Fibroblast of mammary gland (primary cell): ENCODE data around the gene MC1R.

Experiments
- DNase-seq: peaks from one replicate; pipeline ENCODE4 v3.0.0-alpha.2; 2010; ENCODE audit warnings: low read depth
- H3K4me3 ChIP-seq: 2 replicates; pipeline ENCODE4 v1.5.1; 2011; ENCODE audit warnings: low read depth, mild to moderate bottlenecking, low read length, moderate library complexity; ENCODE audit not compliant: control insufficient read depth
- TF ChIP-seq, protein P1 (sequence below): conservative IDR thresholded peaks from 2 replicates; pipeline ENCODE4 v1.5.1; 2011; ENCODE audit warnings: low read depth, low read length, inconsistent platforms; ENCODE audit not compliant: control insufficient read depth, insufficient read depth

MC1R gene

DNA sequence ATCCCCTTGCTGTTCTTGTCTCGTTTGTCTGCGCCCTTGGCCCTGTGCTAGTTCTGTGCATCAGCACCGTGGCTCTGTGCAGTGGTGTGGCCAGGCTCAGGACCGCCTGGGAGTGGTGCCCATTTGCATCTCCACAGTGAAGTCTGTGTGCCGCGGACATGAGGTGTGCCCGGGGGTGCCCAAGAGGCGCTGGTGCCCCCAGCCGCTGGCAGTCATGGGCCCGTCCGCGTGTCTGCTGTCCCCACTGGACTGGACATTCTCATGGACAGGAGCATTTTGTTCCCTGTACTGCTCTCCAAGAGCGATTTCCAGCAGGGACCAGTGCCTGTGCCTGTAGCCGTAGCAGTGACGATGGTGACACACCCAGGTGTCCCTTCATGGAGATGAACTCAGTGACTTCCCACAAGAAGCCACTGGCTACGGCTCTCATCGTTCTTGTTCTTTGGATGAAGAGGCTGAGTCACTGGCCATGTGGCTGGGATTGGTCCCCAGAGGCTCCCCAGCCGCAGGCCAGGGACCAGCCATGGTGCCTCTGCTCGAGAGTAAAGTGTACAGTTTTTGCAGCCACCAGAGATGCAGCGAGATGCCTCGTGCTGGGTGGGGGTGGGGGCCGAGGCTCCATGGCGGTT, 13.0 kb upstream of the MC1R start:
- TF ChIP-seq, protein P1, sequence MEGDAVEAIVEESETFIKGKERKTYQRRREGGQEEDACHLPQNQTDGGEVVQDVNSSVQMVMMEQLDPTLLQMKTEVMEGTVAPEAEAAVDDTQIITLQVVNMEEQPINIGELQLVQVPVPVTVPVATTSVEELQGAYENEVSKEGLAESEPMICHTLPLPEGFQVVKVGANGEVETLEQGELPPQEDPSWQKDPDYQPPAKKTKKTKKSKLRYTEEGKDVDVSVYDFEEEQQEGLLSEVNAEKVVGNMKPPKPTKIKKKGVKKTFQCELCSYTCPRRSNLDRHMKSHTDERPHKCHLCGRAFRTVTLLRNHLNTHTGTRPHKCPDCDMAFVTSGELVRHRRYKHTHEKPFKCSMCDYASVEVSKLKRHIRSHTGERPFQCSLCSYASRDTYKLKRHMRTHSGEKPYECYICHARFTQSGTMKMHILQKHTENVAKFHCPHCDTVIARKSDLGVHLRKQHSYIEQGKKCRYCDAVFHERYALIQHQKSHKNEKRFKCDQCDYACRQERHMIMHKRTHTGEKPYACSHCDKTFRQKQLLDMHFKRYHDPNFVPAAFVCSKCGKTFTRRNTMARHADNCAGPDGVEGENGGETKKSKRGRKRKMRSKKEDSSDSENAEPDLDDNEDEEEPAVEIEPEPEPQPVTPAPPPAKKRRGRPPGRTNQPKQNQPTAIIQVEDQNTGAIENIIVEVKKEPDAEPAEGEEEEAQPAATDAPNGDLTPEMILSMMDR, result no peak
- peak; percentile 36 for DNase-seq
- no peak overlapping the region for H3K4me3 ChIP-seq

DNA sequence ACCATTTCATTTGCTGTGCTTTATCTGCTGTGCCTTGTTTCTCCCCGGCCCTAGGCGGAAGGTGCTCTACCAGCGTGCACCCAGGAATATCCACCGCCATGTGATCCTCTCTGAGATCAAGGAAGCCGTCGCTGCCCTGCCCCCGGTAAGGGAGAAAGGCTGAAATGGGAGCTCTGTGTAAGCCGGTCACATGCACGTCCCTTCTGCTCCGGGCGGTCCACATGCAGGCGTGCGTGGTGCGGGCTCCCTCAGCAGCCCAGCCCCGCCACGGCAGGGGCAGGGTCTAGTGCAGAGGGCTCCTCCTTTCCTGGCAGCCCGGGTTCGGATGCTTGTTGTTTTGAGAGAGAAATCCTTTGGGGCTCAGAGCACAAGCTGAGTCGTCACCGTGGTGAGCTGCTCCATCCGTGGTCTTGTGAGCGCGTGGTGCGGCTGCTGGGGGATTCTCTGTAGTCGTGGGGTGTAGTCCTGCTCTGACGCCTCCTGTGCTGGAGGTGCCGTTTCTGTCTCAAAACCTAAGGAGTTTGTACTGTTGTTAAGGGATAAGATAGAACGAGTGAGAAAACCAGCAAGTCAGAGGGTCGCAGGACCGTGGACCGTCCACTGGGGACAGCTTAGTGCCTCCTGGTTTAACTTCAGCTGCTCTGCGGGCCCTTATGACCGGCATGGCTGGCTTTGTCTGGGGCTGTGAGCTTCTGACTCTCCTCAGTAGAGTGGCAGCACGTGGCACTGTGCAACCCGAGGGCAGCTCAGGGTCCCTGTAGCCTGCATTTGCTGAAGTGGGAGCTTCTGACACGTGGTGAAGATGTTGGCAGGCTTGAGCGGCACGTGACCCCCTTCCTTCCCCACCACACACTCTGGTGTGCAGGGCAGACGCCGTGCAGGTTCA, 12.3 kb upstream of the MC1R start:
- DNase-seq, result no peak
- no peak overlapping the region for H3K4me3 ChIP-seq
- TF ChIP-seq, protein P1, result no peak

DNA sequence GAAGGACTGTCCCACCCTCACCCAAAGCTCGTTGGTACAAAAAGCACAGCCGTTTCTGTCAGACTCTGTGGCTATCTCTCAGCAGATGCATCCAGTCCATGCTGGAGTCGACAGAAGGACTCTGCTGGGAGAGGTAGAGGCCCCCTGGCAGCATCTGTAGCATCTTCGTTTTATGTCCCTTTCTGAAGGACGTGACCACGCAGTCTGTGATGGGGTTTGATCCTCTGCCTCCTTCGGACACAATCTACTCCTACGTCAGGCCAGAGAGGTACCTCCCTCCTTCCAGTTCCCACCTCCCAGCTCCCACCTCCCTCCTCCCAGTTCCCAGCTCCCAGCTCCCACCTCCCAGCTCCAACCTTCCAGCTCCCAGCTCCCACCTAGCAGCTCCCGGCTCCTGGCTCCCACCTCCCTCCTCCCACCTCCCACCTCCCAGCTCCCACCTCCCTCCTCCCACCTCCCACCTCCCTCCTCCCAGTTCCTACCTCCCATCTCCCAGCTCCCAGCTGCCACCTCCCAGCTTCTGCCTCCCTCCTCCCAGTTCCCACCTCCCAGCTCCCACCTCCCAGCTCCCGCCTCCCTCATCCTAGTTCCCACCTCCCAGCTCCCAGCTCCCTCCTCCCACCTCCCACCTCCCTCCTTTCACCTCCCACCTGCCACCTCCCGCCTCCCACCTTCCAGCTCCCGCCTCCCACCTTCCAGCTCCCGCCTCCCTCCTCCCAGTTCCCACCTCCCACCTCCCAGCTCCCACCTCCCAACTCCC, 11.4 kb upstream of the MC1R start:
- TF ChIP-seq, protein P1, result no peak
- H3K4me3 ChIP-seq, result no peak overlapping the region
- no peak for DNase-seq

DNA sequence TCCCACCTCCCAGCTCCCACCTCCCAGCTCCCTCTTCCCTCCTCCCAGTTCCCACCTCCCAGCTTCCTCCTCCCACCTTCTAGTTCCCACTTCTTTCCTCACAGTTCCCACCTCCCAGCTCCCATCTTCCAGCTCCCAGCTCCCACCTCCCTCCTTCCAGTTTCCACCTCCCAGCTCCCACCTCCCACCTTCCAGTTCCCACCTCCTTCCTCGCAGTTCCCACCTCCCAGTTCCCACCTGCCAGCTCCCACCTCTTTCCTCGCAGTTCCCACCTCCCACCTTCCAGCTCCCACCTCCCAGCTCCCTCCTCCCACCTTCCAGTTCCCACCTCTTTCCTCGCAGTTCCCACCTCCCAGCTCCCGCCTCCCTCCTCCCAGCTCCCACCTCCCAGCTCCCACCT, 10.4 kb upstream of the MC1R start:
- TF ChIP-seq, protein P1, result no peak
- no peak overlapping the region for H3K4me3 ChIP-seq

DNA sequence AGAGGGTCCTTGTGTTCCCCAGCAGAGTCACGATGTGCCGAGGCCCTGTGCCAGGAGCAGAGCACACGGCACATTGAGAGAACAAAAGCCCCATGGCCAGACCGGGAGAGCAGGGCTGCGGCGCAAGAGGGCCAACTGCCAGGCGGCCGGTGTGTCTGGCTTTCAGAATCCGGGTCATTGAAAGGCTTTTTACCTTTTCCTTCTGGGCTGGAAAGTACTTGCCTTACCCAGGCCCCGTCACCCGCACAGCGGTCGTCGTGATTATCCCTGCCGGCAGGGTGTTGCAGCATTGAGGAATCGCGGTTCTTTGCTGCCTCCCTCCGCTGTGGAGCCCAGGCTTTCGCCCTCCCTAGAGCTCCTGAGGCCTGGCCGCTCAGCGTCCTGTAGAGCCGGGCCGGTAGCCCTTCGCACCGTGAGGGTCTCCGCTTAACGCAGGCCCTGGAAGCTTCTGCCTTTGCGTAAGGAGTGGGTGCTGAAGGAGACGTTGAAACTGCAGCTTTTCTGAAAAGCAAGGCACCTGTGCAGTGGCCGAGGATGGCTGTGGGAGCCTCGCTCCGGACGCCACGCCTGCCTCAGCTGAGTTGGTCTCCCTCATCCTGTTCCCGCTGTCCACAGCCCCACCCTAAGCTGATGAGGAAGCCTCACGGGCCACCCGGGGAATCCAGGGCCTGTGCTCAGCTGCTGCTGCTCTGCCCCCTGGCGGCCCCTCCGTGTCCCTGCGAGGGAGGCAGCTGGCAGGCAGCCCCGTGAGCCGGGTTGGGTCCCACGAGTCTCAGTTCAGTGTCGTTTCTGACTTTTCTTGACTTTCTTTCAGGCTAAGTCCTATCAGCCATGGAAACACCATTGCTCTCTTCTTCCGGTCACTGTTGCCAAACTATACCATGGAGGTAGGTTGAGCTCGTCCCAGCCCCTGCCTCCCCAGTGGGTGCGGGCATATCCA, 8.6 kb upstream of the MC1R start:
- TF ChIP-seq, protein P1, result peak; percentile 76
- peak; percentile 82 for DNase-seq
- no peak overlapping the region for H3K4me3 ChIP-seq

More for the DNA sequence above, 10.4 kb upstream of the MC1R start:
- no peak for DNase-seq
